Sigmoid colon (tissue), 7 donors: Measurements from ENCODE around the gene U2AF2. TPM values are rescaled to one million over a fixed set of nuclear protein-coding genes. Genes with fewer than 3 reads are reported as not detected.
A peak's percentile ranks its signal among the peaks of the same experiment; 100 is the strongest.

Experiments used
- DNase-seq: peaks from one replicate; pipeline ENCODE4 v3.0.0-alpha.2; 2019
- H3K27ac ChIP-seq, 4 donors: fragments of 200-600 bp; sonication (generic); one replicate each; pipeline ENCODE4 v1.5.1; 2016 to 2019; ENCODE audit warnings: mild to moderate bottlenecking in 1 of 4
- H3K27me3 ChIP-seq, 3 donors: fragments of 200-600 bp; sonication (generic); one replicate each; pipeline ENCODE4 v1.5.1; 2019; ENCODE audit warnings: mild to moderate bottlenecking in 1 of 3
- H3K36me3 ChIP-seq, 4 donors: fragments of 200-600 bp; sonication (generic); one replicate each; pipeline ENCODE4 v1.5.1; 2016 to 2019
- H3K4me1 ChIP-seq, 4 donors: fragments of 200-600 bp; sonication (generic); one replicate each; pipeline ENCODE4 v1.5.1; 2017 to 2019
- H3K4me3 ChIP-seq, 4 donors: fragments of 200-600 bp; sonication (generic); one replicate each; pipeline ENCODE4 v1.5.1; 2017 to 2019; ENCODE audit warnings: mild to moderate bottlenecking in 2 of 4, moderate library complexity in 1 of 4
- H3K9me3 ChIP-seq, 4 donors: fragments of 200-600 bp in 3 of 4; sonication (generic) in 3 of 4; one replicate each; pipeline versions ENCODE4 v1.5.1 to v1.6.1; 2013 to 2019
- EP300 ChIP-seq, 4 donors: sonication (generic); formaldehyde crosslinking; IDR thresholded peaks; one replicate each; pipeline ENCODE4 v1.6.1; 2017; ENCODE audit warnings: antibody characterized with exemption in 4 of 4
- POLR2A ChIP-seq, 2 donors: fragments of 450-650 bp; IDR thresholded peaks; one replicate each; pipeline ENCODE4 v1.6.1; 2016; ENCODE audit warnings: antibody characterized with exemption in 2 of 2, mild to moderate bottlenecking in 2 of 2, moderate library complexity in 2 of 2
- POLR2AphosphoS5 ChIP-seq, 4 donors: sonication (generic); formaldehyde crosslinking; IDR thresholded peaks; one replicate each; pipeline ENCODE4 v1.6.1; 2017; ENCODE audit warnings: antibody characterized with exemption in 4 of 4
- WGBS, 2 donors: extraction: QIAGEN DNeasy Blood & Tissue Kit; methylation state at CpG; one replicate each; pipeline ENCODE4 v1.1.7; 2013; 5-methylcytosine and 5-hydroxymethylcytosine counted together
- intact Hi-C: fragments of 100-400 bp; cut with DNase I; formaldehyde crosslinking; loops from one replicate; pipeline ENCODE4 v1.15.1; 2023
- polyA plus RNA-seq, 3 donors: library from polyadenylated mRNA; stranded (reverse); fragments of 200-250 nt; gene quantifications; one replicate each; pipeline ENCODE4 v1.2.3, GENCODE V29; 2013
- total RNA-seq, 4 donors: library from RNA; depleted of rRNA; stranded (reverse); fragments of >200 nt; gene quantifications; one replicate each; pipeline ENCODE4 v1.1.0, GENCODE V29; 2016
- TF ChIP-seq, protein P1 (sequence below), 4 experiments: fragments of 450-650 bp in 3 of 4; fragments of 200-600 bp in 1 of 4; IDR thresholded peaks; one replicate each; pipeline ENCODE4 v1.5.1; 2016 to 2019; ENCODE audit warnings: antibody characterized with exemption in 4 of 4, mild to moderate bottlenecking in 3 of 4, moderate library complexity in 2 of 4
- donor health status: healthy with polysubstance abuse.
- donor health status: Bipolar disorder and iron deficiency.
- donor health status: healthy.

U2AF2 gene
- total and polyA plus RNA-seq, 7 donors = 52.1 to 162 (median 79.7) TPM

DNA sequence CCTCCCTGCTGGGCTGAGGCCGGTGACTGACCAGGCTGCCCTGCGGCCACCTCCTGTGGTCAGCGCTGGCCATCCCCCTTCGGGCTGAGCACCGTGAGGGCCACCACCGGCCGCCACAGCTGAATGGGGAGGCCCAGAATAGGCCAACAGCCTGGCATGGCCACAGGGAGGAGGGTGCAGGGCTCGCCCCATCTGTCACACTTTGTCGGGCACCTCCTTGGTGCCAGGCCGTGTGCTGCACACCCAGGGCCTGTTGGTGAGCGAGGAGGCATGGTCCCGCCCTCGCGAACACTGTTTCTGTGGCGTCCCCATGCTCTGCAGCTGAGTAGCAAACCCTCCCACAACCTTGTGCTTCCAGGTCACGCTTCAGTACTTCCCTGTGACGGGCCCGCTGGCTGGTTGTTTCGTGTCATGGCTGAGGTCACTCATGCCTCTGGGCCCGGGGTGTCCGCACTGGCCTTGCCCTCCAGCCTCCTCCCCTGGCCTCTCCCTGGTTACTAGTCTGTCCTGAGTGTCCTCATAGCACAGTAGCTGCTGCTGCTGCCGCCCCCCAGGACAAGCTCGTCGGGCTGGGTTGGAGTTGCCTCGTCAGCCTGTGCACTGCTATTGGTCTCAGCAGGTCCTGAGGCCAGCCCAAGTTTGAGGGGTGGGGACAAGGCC is 35.4 kb downstream of the U2AF2 start:
- peaks cover 0 to 7% (median 0%) of the 10 kb centered on the region in 4 donors for H3K4me1 ChIP-seq
- DNase-seq = peak; percentile 58
- whole genome bisulfite sequencing, 2 donors = 93 to 96% methylated on average over 25 of the region's 25 CpGs
- H3K9me3 ChIP-seq = no peaks in the 10 kb centered on the region
- H3K27ac ChIP-seq = no peak overlapping the region
- no peak for TF ChIP-seq POLR2A (IDR thresholded peaks at IDR 0.05)
- TF ChIP-seq, protein P1, sequence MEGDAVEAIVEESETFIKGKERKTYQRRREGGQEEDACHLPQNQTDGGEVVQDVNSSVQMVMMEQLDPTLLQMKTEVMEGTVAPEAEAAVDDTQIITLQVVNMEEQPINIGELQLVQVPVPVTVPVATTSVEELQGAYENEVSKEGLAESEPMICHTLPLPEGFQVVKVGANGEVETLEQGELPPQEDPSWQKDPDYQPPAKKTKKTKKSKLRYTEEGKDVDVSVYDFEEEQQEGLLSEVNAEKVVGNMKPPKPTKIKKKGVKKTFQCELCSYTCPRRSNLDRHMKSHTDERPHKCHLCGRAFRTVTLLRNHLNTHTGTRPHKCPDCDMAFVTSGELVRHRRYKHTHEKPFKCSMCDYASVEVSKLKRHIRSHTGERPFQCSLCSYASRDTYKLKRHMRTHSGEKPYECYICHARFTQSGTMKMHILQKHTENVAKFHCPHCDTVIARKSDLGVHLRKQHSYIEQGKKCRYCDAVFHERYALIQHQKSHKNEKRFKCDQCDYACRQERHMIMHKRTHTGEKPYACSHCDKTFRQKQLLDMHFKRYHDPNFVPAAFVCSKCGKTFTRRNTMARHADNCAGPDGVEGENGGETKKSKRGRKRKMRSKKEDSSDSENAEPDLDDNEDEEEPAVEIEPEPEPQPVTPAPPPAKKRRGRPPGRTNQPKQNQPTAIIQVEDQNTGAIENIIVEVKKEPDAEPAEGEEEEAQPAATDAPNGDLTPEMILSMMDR (IDR thresholded peaks at IDR 0.05) = no peak
- no peak for TF ChIP-seq EP300 (IDR thresholded peaks at IDR 0.05)
- no peak for TF ChIP-seq POLR2AphosphoS5 (IDR thresholded peaks at IDR 0.05)
- H3K27me3 ChIP-seq = no peaks in the 10 kb centered on the region
- peaks cover 42 to 98% (median 64%) of the 10 kb centered on the region in 4 donors for H3K36me3 ChIP-seq
- intact Hi-C loops = no loop called here
- no peak overlapping the region for H3K4me3 ChIP-seq

DNA sequence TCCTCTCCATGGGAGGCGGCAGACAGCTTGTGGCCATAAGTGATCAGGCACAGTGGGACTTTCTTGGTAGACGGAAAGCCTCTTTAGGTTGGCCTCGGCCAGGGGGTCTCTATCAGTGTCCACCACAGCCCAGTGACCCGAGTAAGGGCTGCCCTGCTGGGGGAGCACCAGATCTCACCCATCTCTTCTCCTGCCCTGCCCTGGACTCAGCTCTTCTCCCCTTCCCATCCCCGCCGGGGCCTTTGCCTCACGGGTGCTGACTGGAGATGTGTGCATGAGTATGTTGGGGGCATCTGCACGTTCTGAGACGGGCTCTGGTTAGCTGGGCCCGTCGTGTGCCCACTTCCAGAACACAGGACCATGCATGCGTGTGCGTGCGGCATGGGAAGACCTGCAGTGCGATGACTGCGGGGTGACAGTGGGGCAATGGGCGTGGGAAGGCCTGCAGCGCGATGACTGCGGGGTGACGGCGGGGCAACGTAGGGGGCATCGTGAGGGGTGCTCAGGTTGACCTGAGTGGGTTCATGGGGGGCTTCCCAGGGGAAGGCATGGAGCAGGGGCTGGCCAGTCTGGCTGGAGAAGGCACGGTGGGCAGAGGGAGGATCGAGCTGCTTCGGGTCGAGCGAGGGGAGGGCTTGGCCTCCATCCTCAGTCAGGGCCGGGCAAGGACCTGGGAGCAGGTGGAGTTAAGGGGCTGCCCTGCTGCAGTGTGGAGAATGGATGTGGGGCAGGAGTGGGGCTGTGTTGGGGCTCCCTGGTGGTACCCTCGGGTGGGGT is 36.1 kb downstream of the U2AF2 start:
- intact Hi-C loops = no loop called here
- H3K9me3 ChIP-seq = no peaks in the 10 kb centered on the region
- no peak overlapping the region for H3K4me3 ChIP-seq
- peak; percentile 56 for DNase-seq
- H3K36me3 ChIP-seq = peaks cover 36 to 98% (median 61%) of the 10 kb centered on the region in 4 donors
- H3K27ac ChIP-seq = no peak overlapping the region
- TF ChIP-seq POLR2A (IDR thresholded peaks at IDR 0.05) (no peak), EP300 (IDR thresholded peaks at IDR 0.05) (no peak), POLR2AphosphoS5 (IDR thresholded peaks at IDR 0.05) (no peak)
- TF ChIP-seq, protein P1 (IDR thresholded peaks at IDR 0.05) = no peak
- no peaks in the 10 kb centered on the region for H3K27me3 ChIP-seq
- H3K4me1 ChIP-seq = peaks cover 0 to under 1% (median 0%) of the 10 kb centered on the region in 4 donors
- WGBS, 2 donors = 93 to 94% methylated on average over 31 of the region's 31 CpGs

DNA sequence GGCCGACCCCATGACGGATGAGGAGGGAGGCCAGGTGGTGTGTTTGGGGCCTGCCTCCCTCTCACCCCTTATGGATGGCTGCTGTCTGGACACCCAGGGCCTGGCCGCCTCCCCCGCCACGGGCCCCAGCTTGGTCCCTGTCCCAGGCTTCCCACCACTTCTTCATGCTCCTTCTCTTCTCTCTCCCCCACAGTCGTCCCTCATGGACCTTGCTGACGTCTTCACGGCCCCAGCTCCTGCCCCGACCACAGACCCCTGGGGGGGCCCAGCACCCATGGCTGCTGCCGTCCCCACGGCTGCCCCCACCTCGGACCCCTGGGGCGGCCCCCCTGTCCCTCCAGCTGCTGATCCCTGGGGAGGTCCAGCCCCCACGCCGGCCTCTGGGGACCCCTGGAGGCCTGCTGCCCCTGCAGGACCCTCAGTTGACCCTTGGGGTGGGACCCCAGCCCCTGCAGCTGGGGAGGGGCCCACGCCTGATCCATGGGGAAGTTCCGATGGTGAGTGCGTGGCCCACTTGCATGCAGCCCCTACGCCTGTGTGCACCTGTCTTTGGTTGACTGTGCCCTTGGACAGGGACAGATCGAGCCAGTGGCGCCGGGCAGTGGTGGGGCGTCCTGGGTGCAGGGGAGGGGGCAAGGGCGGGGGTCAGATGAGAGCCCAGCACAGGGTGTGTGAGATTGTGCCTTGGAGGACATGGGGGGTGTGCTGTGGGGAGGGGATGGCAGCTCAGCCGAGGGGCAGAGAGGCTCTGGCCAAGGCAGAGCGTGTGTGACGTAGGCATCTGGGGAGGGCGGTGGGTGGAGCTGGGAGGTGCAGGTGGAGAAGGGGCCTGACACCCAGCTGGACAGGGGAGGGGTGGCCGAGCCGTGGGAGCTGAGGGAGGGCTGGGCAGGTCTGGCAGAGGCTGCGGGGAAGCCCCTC is 37.0 kb downstream of the U2AF2 start:
- Histone ChIP-seq H3K4me3 (no peak overlapping the region), H3K9me3 (no peaks in the 10 kb centered on the region), H3K27me3 (no peaks in the 10 kb centered on the region), H3K36me3 (peaks cover 36 to 98% (median 60%) of the 10 kb centered on the region in 4 donors), H3K27ac (no peak overlapping the region), H3K4me1 (no peaks in the 10 kb centered on the region)
- TF ChIP-seq, protein P1 (IDR thresholded peaks at IDR 0.05) = no peak
- TF ChIP-seq POLR2A (IDR thresholded peaks at IDR 0.05) (no peak), EP300 (IDR thresholded peaks at IDR 0.05) (no peak), POLR2AphosphoS5 (IDR thresholded peaks at IDR 0.05) (no peak)
- 92 to 94% methylated on average over 31 of the region's 31 CpGs for WGBS, 2 donors
- DNase-seq = peak; percentile 56
- intact Hi-C loops = no loop called here

DNA sequence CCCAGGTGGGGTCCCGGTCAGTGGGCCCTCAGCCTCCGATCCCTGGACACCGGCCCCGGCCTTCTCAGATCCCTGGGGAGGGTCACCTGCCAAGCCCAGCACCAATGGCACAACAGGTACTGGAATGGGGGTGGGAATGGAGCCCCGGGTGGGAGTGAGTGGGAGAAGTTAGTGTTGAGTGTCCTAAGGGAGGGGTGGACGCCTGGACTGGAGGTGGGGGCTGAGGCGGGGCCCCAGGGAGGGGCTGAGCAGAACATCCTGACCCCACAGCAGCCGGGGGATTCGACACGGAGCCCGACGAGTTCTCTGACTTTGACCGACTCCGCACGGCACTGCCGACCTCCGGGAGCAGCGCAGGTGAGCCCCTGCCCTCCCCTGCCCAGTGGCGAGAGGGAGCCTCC is 37.8 kb downstream of the U2AF2 start:
- Histone ChIP-seq H3K36me3 (peaks cover 36 to 99% (median 58%) of the 10 kb centered on the region in 4 donors), H3K27me3 (no peaks in the 10 kb centered on the region), H3K4me1 (no peaks in the 10 kb centered on the region), H3K4me3 (no peak overlapping the region), H3K27ac (no peak overlapping the region), H3K9me3 (no peaks in the 10 kb centered on the region)
- intact Hi-C loops = no loop called here
- TF ChIP-seq POLR2A (IDR thresholded peaks at IDR 0.05) = no peak
- TF ChIP-seq, protein P1 (IDR thresholded peaks at IDR 0.05) = no peak
- TF ChIP-seq EP300 (IDR thresholded peaks at IDR 0.05) = no peak
- no peak for TF ChIP-seq POLR2AphosphoS5 (IDR thresholded peaks at IDR 0.05)
- 94 to 95% methylated on average over 19 of the region's 19 CpGs for WGBS, 2 donors
- DNase-seq = peak; percentile 56
